GM23248 (cell line): ENCODE measurements around the gene BTBD17. TPM values are rescaled to one million over a fixed set of nuclear protein-coding genes. Genes with fewer than 3 reads are reported as not detected.

Source experiments
- DNase-seq: peaks from one replicate; pipeline ENCODE4 v3.0.0-alpha.2; 2015
- H2AFZ ChIP-seq: fragments of 200-600 bp; sonication (generic); 2 replicates; pipeline ENCODE4 v1.6.1; 2016; ENCODE audit warnings: antibody characterized with exemption
- H3F3A ChIP-seq: fragments of 200-600 bp; sonication (generic); 2 replicates; pipeline ENCODE4 v1.6.1; 2016; ENCODE audit warnings: mild to moderate bottlenecking, antibody characterized with exemption, mixed run types; ENCODE audit not compliant: insufficient read depth
- H3K27ac ChIP-seq: fragments of 200-600 bp; sonication (generic); 2 replicates; pipeline ENCODE4 v1.5.1; 2016; ENCODE audit warnings: mild to moderate bottlenecking
- H3K27me3 ChIP-seq: fragments of 200-600 bp; sonication (generic); replicated peaks from 2 replicates; pipeline ENCODE4 v1.6.1; 2016; ENCODE audit warnings: mild to moderate bottlenecking; ENCODE audit not compliant: insufficient read depth
- H3K36me3 ChIP-seq: fragments of 200-600 bp; sonication (generic); 2 replicates; pipeline ENCODE4 v1.6.1; 2016; ENCODE audit warnings: low read depth, mild to moderate bottlenecking
- H3K4me1 ChIP-seq: fragments of 200-600 bp; sonication (generic); 2 replicates; pipeline ENCODE4 v1.6.1; 2016; ENCODE audit warnings: mild to moderate bottlenecking; ENCODE audit not compliant: insufficient read depth
- H3K4me2 ChIP-seq: fragments of 200-600 bp; sonication (generic); one replicate; pipeline ENCODE4 v1.6.1; 2016; ENCODE audit warnings: mild to moderate bottlenecking; ENCODE audit not compliant: unreplicated experiment
- H3K4me3 ChIP-seq: fragments of 200-600 bp; sonication (generic); 2 replicates; pipeline ENCODE4 v1.5.1; 2016; ENCODE audit warnings: mild to moderate bottlenecking
- H3K79me2 ChIP-seq: fragments of 200-600 bp; sonication (generic); 2 replicates; pipeline ENCODE4 v1.6.1; 2016; ENCODE audit warnings: mild to moderate bottlenecking; ENCODE audit not compliant: insufficient read depth
- H3K9ac ChIP-seq: fragments of 200-600 bp; sonication (generic); 2 replicates; pipeline ENCODE4 v1.6.1; 2016; ENCODE audit warnings: mild to moderate bottlenecking
- H3K9me2 ChIP-seq: fragments of 200-600 bp; sonication (generic); 2 replicates; pipeline ENCODE4 v1.6.1; 2016; ENCODE audit warnings: mixed run types, mild to moderate bottlenecking, moderate library complexity; ENCODE audit not compliant: insufficient read depth
- H3K9me3 ChIP-seq: fragments of 200-600 bp; sonication (generic); one replicate; pipeline ENCODE4 v1.6.1; 2017; ENCODE audit warnings: low read depth
- H4K20me1 ChIP-seq: fragments of 200-600 bp; sonication (generic); 2 replicates; pipeline ENCODE4 v1.6.0; 2016; ENCODE audit not compliant: insufficient read depth
- EZH2 ChIP-seq: fragments of 200-600 bp; sonication (generic); IDR thresholded peaks from 2 replicates; pipeline ENCODE4 v1.6.1; 2018; ENCODE audit warnings: antibody characterized with exemption, mild to moderate bottlenecking; ENCODE audit not compliant: insufficient read depth, poor library complexity, severe bottlenecking
- EZH2phosphoT487 ChIP-seq: fragments of 200-600 bp; sonication (generic); IDR thresholded peaks from 2 replicates; pipeline ENCODE4 v1.6.1; 2018; ENCODE audit warnings: antibody characterized with exemption, moderate library complexity, mild to moderate bottlenecking, low read depth; ENCODE audit not compliant: insufficient read depth
- WGBS, 2 experiments: methylation state at CpG; one replicate each; pipeline ENCODE4 v1.1.6; 2015 to 2017; ENCODE audit warnings: low lambda C conversion rate in 2 of 2, low coverage in 1 of 2; ENCODE audit errors: missing lambda C conversion rate in 2 of 2; 5-methylcytosine and 5-hydroxymethylcytosine counted together
- in situ Hi-C: fragments of 300-500 bp; cut with MboI; formaldehyde crosslinking; loops from 2 replicates; pipeline ENCODE4 v1.15.0; 2020
- polyA plus RNA-seq: library from polyadenylated mRNA; unstranded; fragments of >200 nt; fragmentation: Nextera tagmentation; extraction: Ambion mirVana; gene quantifications from 2 replicates; pipeline ENCODE4 v1.2.1, GENCODE V29; 2016
- total RNA-seq: library from RNA; depleted of rRNA; stranded (reverse); fragments of >200 nt; shearing (Covaris generic); gene quantifications from 2 replicates; pipeline ENCODE4 v1.2.3, GENCODE V29; 2014

BTBD17 gene
- total and polyA plus RNA-seq, 2 experiments from 2014 or later, result 0.10 TPM; not detected in 1

DNA sequence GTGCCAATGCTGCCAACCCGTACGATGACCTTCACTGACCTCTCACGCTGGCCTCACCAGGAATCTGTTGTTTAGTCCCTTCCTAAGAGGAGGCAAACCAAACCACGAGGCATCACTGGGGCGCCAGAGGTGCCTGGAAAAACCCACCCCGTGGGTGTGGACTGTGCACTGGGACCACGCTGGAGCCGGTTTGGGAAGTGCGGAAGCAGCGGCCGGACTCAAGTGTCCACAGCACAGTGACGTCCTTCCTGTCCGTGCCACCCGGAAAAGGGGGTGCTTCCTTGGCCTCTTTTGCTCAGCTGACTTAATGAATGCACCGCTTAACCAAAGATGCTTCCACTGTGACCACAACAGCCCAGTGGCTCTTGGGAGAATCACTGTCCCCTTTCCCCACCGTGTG is 44.6 kb downstream of the BTBD17 start:
- DNase-seq, result no peak
- Histone ChIP-seq H3K79me2 (no peaks in the 10 kb centered on the region), H3K27ac (no peak overlapping the region), H3K4me2 (no peak overlapping the region), H3K9me3 (no peaks in the 10 kb centered on the region), H3K27me3 (no peaks in the 10 kb centered on the region; the same call in 1 of the 2 replicates), H3K9me2 (no peaks in the 10 kb centered on the region), H3K9ac (no peak overlapping the region), H3K4me1 (no peaks in the 10 kb centered on the region), H4K20me1 (no peaks in the 10 kb centered on the region), H3F3A (no peaks in the 10 kb centered on the region), H3K36me3 (no peaks in the 10 kb centered on the region), H3K4me3 (no peak overlapping the region), H2AFZ (no peak overlapping the region)
- WGBS, 2 experiments, result 44 to 59% methylated on average over 15 to 16 of the region's 16 CpGs
- in situ Hi-C loops, result no loop called here
- TF ChIP-seq EZH2phosphoT487, result no peak
- no peak for TF ChIP-seq EZH2

- no peak for TF ChIP-seq EZH2phosphoT487
- no peak for TF ChIP-seq EZH2
- Histone ChIP-seq H3K27me3 (no peaks in the 10 kb centered on the region; the same call in 1 of the 2 replicates), H4K20me1 (no peaks in the 10 kb centered on the region), H3K79me2 (no peaks in the 10 kb centered on the region), H3F3A (no peaks in the 10 kb centered on the region), H3K4me1 (no peaks in the 10 kb centered on the region), H3K9me3 (no peaks in the 10 kb centered on the region), H3K9ac (no peak overlapping the region), H3K36me3 (no peaks in the 10 kb centered on the region), H2AFZ (no peak overlapping the region), H3K27ac (no peak overlapping the region), H3K9me2 (no peaks in the 10 kb centered on the region), H3K4me2 (no peak overlapping the region), H3K4me3 (no peak overlapping the region)
- in situ Hi-C loops, result no loop called here
- DNase-seq, result no peak
- WGBS, 2 experiments, result 12 to 13% methylated on average over 9 to 10 of the region's 10 CpGs
Measured at GRCh38 chr17:74316220-74316619, 45.4 kb downstream of the BTBD17 start.

DNA sequence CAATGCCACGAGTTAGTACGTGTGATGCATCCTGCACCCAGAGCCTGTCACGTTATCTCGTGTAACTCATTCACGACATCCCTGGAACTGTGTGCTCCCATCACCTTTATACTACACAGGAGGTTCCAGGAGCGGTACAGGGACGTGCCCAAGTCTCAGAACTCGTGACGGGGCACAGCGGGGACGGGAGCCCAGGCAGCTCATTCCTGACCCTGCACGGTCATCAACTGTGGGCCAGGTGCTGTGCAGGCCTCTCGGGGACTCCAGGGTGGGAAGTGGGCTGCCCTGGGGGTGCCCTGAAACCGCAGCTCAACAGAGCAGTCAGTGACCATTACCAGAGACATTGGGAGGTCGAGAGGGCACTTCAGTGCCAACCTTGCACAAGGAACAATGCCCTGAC is 46.8 kb downstream of the BTBD17 start:
- DNase-seq, result no peak
- TF ChIP-seq EZH2, result no peak
- no peak for TF ChIP-seq EZH2phosphoT487
- Histone ChIP-seq H3K79me2 (no peaks in the 10 kb centered on the region), H3K4me2 (no peak overlapping the region), H4K20me1 (no peaks in the 10 kb centered on the region), H3K9me3 (no peaks in the 10 kb centered on the region), H3K36me3 (no peaks in the 10 kb centered on the region), H3K4me1 (no peaks in the 10 kb centered on the region), H3K27ac (no peak overlapping the region), H3K9me2 (no peaks in the 10 kb centered on the region), H3F3A (no peaks in the 10 kb centered on the region), H3K4me3 (no peak overlapping the region), H2AFZ (no peak overlapping the region), H3K27me3 (no peaks in the 10 kb centered on the region), H3K9ac (no peak overlapping the region)
- in situ Hi-C loops, result no loop called here
- WGBS, 2 experiments, result 46 to 50% methylated on average over 15 of the region's 15 CpGs

DNA sequence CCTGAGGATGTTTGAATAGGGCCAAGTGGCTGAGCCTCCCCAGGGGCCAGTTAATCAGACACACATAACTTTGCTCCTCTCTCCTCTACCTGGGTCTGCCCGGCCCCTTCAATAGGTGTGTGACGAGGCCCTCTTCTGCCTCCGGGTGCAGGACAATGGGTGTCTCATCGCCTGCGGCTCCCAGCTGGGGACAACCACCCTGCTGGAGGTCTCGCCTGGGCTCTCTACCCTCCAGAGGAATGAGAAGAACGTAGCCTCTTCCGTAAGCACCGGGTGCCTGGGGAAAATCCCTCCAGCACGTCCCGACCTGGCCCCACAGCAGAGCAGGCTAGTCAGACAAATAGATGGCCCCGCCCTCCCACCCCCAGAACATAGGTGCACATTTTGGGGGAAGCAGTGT is 51.8 kb downstream of the BTBD17 start:
- H3K9ac ChIP-seq, result no peak overlapping the region
- H3K9me3 ChIP-seq, result no peaks in the 10 kb centered on the region
- in situ Hi-C loops, result no loop called here
- H3K27me3 ChIP-seq, result no peaks in the 10 kb centered on the region
- DNase-seq, result no peak
- H3K79me2 ChIP-seq, result no peaks in the 10 kb centered on the region
- no peak overlapping the region for H3K27ac ChIP-seq
- TF ChIP-seq EZH2phosphoT487 (no peak), EZH2 (no peak)
- H3F3A ChIP-seq, result no peaks in the 10 kb centered on the region
- H3K9me2 ChIP-seq, result no peaks in the 10 kb centered on the region
- no peak overlapping the region for H3K4me2 ChIP-seq
- 30 to 39% methylated on average over 12 of the region's 12 CpGs for WGBS, 2 experiments
- no peaks in the 10 kb centered on the region for H3K36me3 ChIP-seq
- H2AFZ ChIP-seq, result no peak overlapping the region
- no peaks in the 10 kb centered on the region for H4K20me1 ChIP-seq
- no peaks in the 10 kb centered on the region for H3K4me1 ChIP-seq
- H3K4me3 ChIP-seq, result no peak overlapping the region
